HS-27A (cell line): ENCODE data around the gene CTAG1A.
"Not testable (repeated sequence)": the region's sequence is repeated elsewhere in the genome, so short reads cannot be mapped to it uniquely, and the experiment has no call there.

Experiments
- DNase-seq: peaks from one replicate; pipeline ENCODE4 v3.0.0-alpha.2; 2012; ENCODE audit warnings: low read depth, missing footprints

The CTAG1A gene

GRCh38 chrX:154613586-154613985 is 28.7 kb downstream of the CTAG1A start:
- DNase-seq: not testable (repeated sequence)

- not testable (repeated sequence) for DNase-seq
Measured at GRCh38 chrX:154619182-154619581, 34.2 kb downstream of the CTAG1A start, which contains the start of gene CTAG1B. TSS of gene CTAG1B (minus strand) at chrX:154619282. CDS start at chrX:154619218, 64 bp downstream.

- DNase-seq: not testable (repeated sequence)
Measured at GRCh38 chrX:154620767-154621414, 36.0 kb downstream of the CTAG1A start.

GRCh38 chrX:154628960-154629359 is 44.0 kb downstream of the CTAG1A start:
- not testable (repeated sequence) for DNase-seq

- not testable (repeated sequence) for DNase-seq
Measured at GRCh38 chrX:154630949-154631348, 46.0 kb downstream of the CTAG1A start.

GRCh38 chrX:154633661-154634060 is 48.7 kb downstream of the CTAG1A start:
- not testable (repeated sequence) for DNase-seq
